H1 (cell line): ENCODE results near the gene LRRC61. TPM values are rescaled to one million over a fixed set of nuclear protein-coding genes. Genes with fewer than 3 reads are reported as not detected.

Source experiments
- CTBP2 ChIP-seq: IDR thresholded peaks from 2 replicates; pipeline ENCODE4 v1.7.0; 2011; ENCODE audit warnings: borderline replicate concordance, mild to moderate bottlenecking, moderate library complexity, mixed read lengths, low read length; ENCODE audit not compliant: insufficient read depth, insufficient read length
- SIN3A ChIP-seq, 2 experiments: IDR thresholded peaks in 1 of 2; conservative IDR thresholded peaks in 1 of 2; 2 replicates each; pipeline ENCODE4 v1.6.1; 2011 to 2012; ENCODE audit warnings: low read length in 2 of 2, improper control_type of control experiment in 1 of 2, low read depth in 1 of 2, mild to moderate bottlenecking in 1 of 2
- polyA plus RNA-seq, 7 experiments: library from polyadenylated mRNA; depleted of rRNA in 3 of 7; stranded (reverse) in 5 of 7; unstranded in 2 of 7; fragments of >200 nt in 5 of 7; fragments of 200-250 nt in 2 of 7; gene quantifications; 1 replicate in 5 of 7; 2 replicates in 1 of 7; 4 replicates in 1 of 7; pipeline versions ENCODE4 v1.2.1 to v1.2.3, GENCODE V29; 2011 to 2013; ENCODE audit warnings: missing spikeins in 2 of 7, mixed read lengths in 2 of 7
- total RNA-seq: library from RNA; stranded (reverse); fragmentation: NEBNext Ultra II Directional; extraction: Animal tissue kit (Norgen Biotek cat#: 25700); gene quantifications from 2 replicates; pipeline ENCODE4 v1.2.1, GENCODE V29; 2021

Gene LRRC61
- total and polyA plus RNA-seq, 2 of the 8 experiments (the other 6 are each of a cell fraction or from before 2014, with no cell fraction given): 0.73 to 44.8 TPM

- TF ChIP-seq SIN3A (conservative IDR thresholded peaks at IDR 0.05 in 1 of 2, IDR thresholded peaks at IDR 0.05 in 1 of 2; ENCODE audit: low read depth in 1 of 2, low read length in 2 of 2): peak; percentile 26 to 78; a peak in 2 of 4 replicates
- peak; percentile 35 for TF ChIP-seq CTBP2
These were observed 60.7 kb downstream of the LRRC61 start (continued) for GRCh38 chr7:150383710-150384397.
